Liver (tissue), 9 donors: ENCODE data around the gene HOXA5. TPM values are rescaled to one million over a fixed set of nuclear protein-coding genes. Genes with fewer than 3 reads are reported as not detected.

Experiments used
- DNase-seq: peaks from one replicate; pipeline ENCODE4 v3.0.0-alpha.2; 2017; ENCODE audit warnings: low spot score
- H3K27ac ChIP-seq, 2 donors: one replicate each; pipeline ENCODE4 v1.7.0; 2013; ENCODE audit warnings: inconsistent platforms in 2 of 2, low read length in 2 of 2, control low read depth in 1 of 2, low read depth in 1 of 2, mild to moderate bottlenecking in 1 of 2
- H3K27me3 ChIP-seq, 4 donors: one replicate each; pipeline versions ENCODE4 v1.6.1 to v1.7.0; 2013; ENCODE audit warnings: low read length in 3 of 4, inconsistent platforms in 1 of 4, mild to moderate bottlenecking in 1 of 4, moderate library complexity in 1 of 4; ENCODE audit not compliant: control insufficient read depth in 4 of 4, insufficient read depth in 4 of 4
- H3K36me3 ChIP-seq, 4 donors: one replicate each; pipeline versions ENCODE4 v1.6.1 to v1.7.0; 2013; ENCODE audit warnings: low read length in 3 of 4, mild to moderate bottlenecking in 3 of 4, low read depth in 1 of 4, moderate library complexity in 1 of 4; ENCODE audit not compliant: control insufficient read depth in 4 of 4, insufficient read depth in 3 of 4
- H3K4me1 ChIP-seq, 4 donors: one replicate each; pipeline versions ENCODE4 v1.6.1 to v1.7.0; 2013; ENCODE audit warnings: low read length in 3 of 4, mild to moderate bottlenecking in 3 of 4, moderate library complexity in 1 of 4; ENCODE audit not compliant: control insufficient read depth in 4 of 4, insufficient read depth in 4 of 4
- H3K4me3 ChIP-seq, 3 donors: one replicate each; pipeline versions ENCODE4 v1.6.1 to v1.7.0; 2013; ENCODE audit warnings: low read length in 3 of 3, control low read depth in 1 of 3, low read depth in 1 of 3, mild to moderate bottlenecking in 1 of 3
- H3K9ac ChIP-seq, 2 donors: one replicate each; pipeline ENCODE4 v1.7.0; 2013; ENCODE audit warnings: low read length in 2 of 2, mild to moderate bottlenecking in 2 of 2, moderate library complexity in 2 of 2, control low read depth in 1 of 2, low read depth in 1 of 2
- H3K9me3 ChIP-seq, 4 donors: one replicate each; pipeline versions ENCODE4 v1.6.1 to v1.7.0; 2013; ENCODE audit warnings: low read length in 3 of 4; ENCODE audit not compliant: control insufficient read depth in 4 of 4
- ATF3 ChIP-seq: IDR thresholded peaks from 2 replicates; pipeline ENCODE4 v1.6.1; 2016; ENCODE audit warnings: antibody characterized with exemption
- EGR1 ChIP-seq, 2 donors: IDR thresholded peaks; 2 replicates each; pipeline ENCODE4 v1.6.1; 2016 to 2018; ENCODE audit warnings: antibody characterized with exemption in 2 of 2, low read depth in 2 of 2
- FOXA1 ChIP-seq: IDR thresholded peaks from 2 replicates; pipeline ENCODE4 v1.6.1; 2016; ENCODE audit warnings: antibody characterized with exemption
- FOXA2 ChIP-seq: IDR thresholded peaks from 2 replicates; pipeline ENCODE4 v1.6.1; 2016; ENCODE audit warnings: antibody characterized with exemption
- GABPA ChIP-seq, 2 donors: IDR thresholded peaks in 1 of 2; conservative IDR thresholded peaks in 1 of 2; 2 replicates each; pipeline ENCODE4 v1.6.1; 2016; ENCODE audit warnings: antibody characterized with exemption in 2 of 2, mild to moderate bottlenecking in 1 of 2, moderate library complexity in 1 of 2
- HNF4A ChIP-seq, 2 donors: conservative IDR thresholded peaks; 2 replicates each; pipeline ENCODE4 v1.6.1; 2016; ENCODE audit warnings: antibody characterized with exemption in 2 of 2, mild to moderate bottlenecking in 2 of 2
- HNF4G ChIP-seq: IDR thresholded peaks from 2 replicates; pipeline ENCODE4 v1.6.1; 2016; ENCODE audit warnings: antibody characterized with exemption
- JUND ChIP-seq, 2 donors: IDR thresholded peaks; 2 replicates each; pipeline ENCODE4 v1.6.1; 2016; ENCODE audit warnings: antibody characterized with exemption in 2 of 2
- NR2F2 ChIP-seq: IDR thresholded peaks from 2 replicates; pipeline ENCODE4 v1.6.1; 2016; ENCODE audit warnings: antibody characterized with exemption
- RAD21 ChIP-seq, 2 donors: IDR thresholded peaks; 2 replicates each; pipeline ENCODE4 v1.6.1; 2016; ENCODE audit warnings: antibody characterized with exemption in 2 of 2, mild to moderate bottlenecking in 2 of 2
- RXRA ChIP-seq, 2 donors: IDR thresholded peaks; 2 replicates each; pipeline ENCODE4 v1.6.1; 2017 to 2018; ENCODE audit warnings: antibody characterized with exemption in 2 of 2, mild to moderate bottlenecking in 1 of 2
- SP1 ChIP-seq: IDR thresholded peaks from 2 replicates; pipeline ENCODE4 v1.6.1; 2018; ENCODE audit warnings: antibody characterized with exemption, mild to moderate bottlenecking
- TAF1 ChIP-seq: conservative IDR thresholded peaks from 2 replicates; pipeline ENCODE4 v1.6.1; 2016; ENCODE audit warnings: antibody characterized with exemption, mild to moderate bottlenecking
- YY1 ChIP-seq: IDR thresholded peaks from 2 replicates; pipeline ENCODE4 v1.6.1; 2016; ENCODE audit warnings: antibody characterized with exemption, mild to moderate bottlenecking
- WGBS: extraction: QIAGEN DNeasy Blood & Tissue Kit; methylation state at CpG from one replicate; pipeline ENCODE4 v1.1.7; 2013; 5-methylcytosine and 5-hydroxymethylcytosine counted together
- polyA plus RNA-seq, 2 donors: library from polyadenylated mRNA; stranded (reverse) in 1 of 2; unstranded in 1 of 2; fragments of 200-250 nt in 1 of 2; fragments of >200 nt in 1 of 2; fragmentation: Nextera tagmentation in 1 of 2; extraction: Ambion mirVana in 1 of 2; gene quantifications; one replicate each; pipeline versions ENCODE4 v1.2.1 to v1.2.3, GENCODE V29; 2013 to 2015
- total RNA-seq, 2 donors: library from RNA; depleted of rRNA; stranded (reverse); fragments of >200 nt; gene quantifications; one replicate each; pipeline ENCODE4 v1.2.3, GENCODE V29; 2014
- TF ChIP-seq, protein P1 (sequence below): IDR thresholded peaks from 2 replicates; pipeline ENCODE4 v1.6.1; 2016; ENCODE audit warnings: antibody characterized with exemption
- TF ChIP-seq, protein P2 (sequence below): fragments of 150-350 bp; IDR thresholded peaks from 2 replicates; pipeline ENCODE4 v1.5.1; 2017; ENCODE audit warnings: improper control_type of control experiment, low read depth, low read length; ENCODE audit not compliant: missing input control
- TF ChIP-seq, protein P3 (sequence below): IDR thresholded peaks from 2 replicates; pipeline ENCODE4 v1.6.1; 2016; ENCODE audit warnings: antibody characterized with exemption
- donor health status: healthy.
- donor health status: healthy.
- donor health status: healthy.
- donor health status: healthy.
- donor health status: healthy.

The HOXA5 gene
- total and polyA plus RNA-seq, 4 donors, result 0.40 to 2.1 (median 0.66) TPM

DNA sequence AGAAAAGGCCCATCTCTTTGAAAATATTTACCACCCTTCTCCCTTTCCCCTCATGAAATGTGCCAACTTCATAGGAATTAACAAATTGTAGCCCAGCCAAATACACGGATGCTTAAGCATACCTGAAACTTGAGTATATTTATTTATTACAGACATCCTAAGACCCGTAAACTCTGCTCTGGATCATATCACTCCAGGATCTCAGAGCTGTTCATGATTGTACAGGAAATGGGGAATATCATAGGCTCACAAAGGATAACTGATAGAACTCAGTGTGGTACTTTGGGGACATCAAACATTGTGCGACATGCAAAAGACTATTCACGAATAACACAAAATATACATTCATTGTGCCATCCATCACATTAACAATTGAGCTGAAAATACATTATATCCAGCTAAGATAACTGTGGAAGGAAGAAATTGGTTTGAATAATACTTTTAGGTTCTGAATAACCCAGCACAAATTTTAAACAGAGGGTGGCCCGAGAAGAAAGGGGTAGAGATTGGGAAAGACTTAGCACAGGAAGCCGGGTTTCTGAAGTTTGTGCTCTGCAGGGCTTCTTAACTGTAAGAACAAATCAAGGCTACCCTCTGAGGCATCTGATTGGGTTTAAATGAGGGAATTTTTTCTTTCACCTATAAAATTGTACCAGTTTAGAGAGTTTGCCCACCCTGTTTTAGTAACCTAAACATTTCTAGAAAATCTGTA lies 50.1 kb downstream of the HOXA5 start:
- H3K9ac ChIP-seq, result no peak overlapping the region
- no peak overlapping the region for H3K4me3 ChIP-seq
- H3K27ac ChIP-seq, result no peak overlapping the region
- H3K4me1 ChIP-seq, result peaks cover 0 to 1% (median 0%) of the 10 kb centered on the region in 4 donors
- H3K27me3 ChIP-seq, result peaks cover 2 to 38% (median 17%) of the 10 kb centered on the region in 4 donors
- TF ChIP-seq FOXA2 (no peak), HNF4A (conservative IDR thresholded peaks at IDR 0.05) (no peak), YY1 (no peak), RAD21 (IDR thresholded peaks at IDR 0.05) (no peak), ATF3 (no peak), EGR1 (IDR thresholded peaks at IDR 0.05; ENCODE audit: low read depth in 2 of 2) (no peak)
- H3K9me3 ChIP-seq, result no peaks in the 10 kb centered on the region
- no peaks in the 10 kb centered on the region for H3K36me3 ChIP-seq
- DNase-seq, result no peak
- 35% methylated on average over 6 of the region's 6 CpGs for WGBS

DNA sequence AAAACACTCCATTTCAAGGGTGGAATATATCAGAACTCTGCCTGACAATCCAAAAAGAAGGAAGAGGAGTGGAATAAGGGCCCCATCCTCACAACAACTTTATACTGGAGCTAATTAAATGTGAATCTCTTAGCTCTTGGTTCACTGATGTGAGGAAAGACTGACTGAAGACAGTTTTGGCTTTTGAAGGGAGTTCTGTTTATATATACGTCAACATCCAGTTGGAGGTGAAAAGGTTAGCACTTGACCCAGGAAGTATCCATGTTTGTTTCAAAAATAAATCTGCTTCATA lies 50.7 kb downstream of the HOXA5 start:
- no peak for DNase-seq

More for the DNA sequence above, 50.7 kb downstream of the HOXA5 start:
- Histone ChIP-seq H3K4me1 (peaks cover 0 to 3% (median 2%) of the 10 kb centered on the region in 4 donors), H3K27ac (no peak overlapping the region), H3K9me3 (peaks cover 0 to 4% (median 0%) of the 10 kb centered on the region in 4 donors), H3K4me3 (no peak overlapping the region), H3K27me3 (peaks cover 2 to 34% (median 15%) of the 10 kb centered on the region in 4 donors), H3K36me3 (no peaks in the 10 kb centered on the region), H3K9ac (no peak overlapping the region)
- 47% methylated on average over 1 of the region's 1 CpG for WGBS
- TF ChIP-seq RAD21 (IDR thresholded peaks at IDR 0.05) (no peak), HNF4A (conservative IDR thresholded peaks at IDR 0.05) (no peak), RXRA (IDR thresholded peaks at IDR 0.05) (no peak), TAF1 (no peak), JUND (IDR thresholded peaks at IDR 0.05) (no peak), EGR1 (IDR thresholded peaks at IDR 0.05; ENCODE audit: low read depth in 2 of 2) (no peak), GABPA (IDR thresholded peaks at IDR 0.05 in 1 of 2, conservative IDR thresholded peaks at IDR 0.05 in 1 of 2) (no peak), NR2F2 (no peak), YY1 (no peak), SP1 (no peak), HNF4G (no peak), FOXA1 (no peak)
- TF ChIP-seq, protein P1, sequence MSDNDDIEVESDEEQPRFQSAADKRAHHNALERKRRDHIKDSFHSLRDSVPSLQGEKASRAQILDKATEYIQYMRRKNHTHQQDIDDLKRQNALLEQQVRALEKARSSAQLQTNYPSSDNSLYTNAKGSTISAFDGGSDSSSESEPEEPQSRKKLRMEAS, result no peak
- TF ChIP-seq, protein P2, sequence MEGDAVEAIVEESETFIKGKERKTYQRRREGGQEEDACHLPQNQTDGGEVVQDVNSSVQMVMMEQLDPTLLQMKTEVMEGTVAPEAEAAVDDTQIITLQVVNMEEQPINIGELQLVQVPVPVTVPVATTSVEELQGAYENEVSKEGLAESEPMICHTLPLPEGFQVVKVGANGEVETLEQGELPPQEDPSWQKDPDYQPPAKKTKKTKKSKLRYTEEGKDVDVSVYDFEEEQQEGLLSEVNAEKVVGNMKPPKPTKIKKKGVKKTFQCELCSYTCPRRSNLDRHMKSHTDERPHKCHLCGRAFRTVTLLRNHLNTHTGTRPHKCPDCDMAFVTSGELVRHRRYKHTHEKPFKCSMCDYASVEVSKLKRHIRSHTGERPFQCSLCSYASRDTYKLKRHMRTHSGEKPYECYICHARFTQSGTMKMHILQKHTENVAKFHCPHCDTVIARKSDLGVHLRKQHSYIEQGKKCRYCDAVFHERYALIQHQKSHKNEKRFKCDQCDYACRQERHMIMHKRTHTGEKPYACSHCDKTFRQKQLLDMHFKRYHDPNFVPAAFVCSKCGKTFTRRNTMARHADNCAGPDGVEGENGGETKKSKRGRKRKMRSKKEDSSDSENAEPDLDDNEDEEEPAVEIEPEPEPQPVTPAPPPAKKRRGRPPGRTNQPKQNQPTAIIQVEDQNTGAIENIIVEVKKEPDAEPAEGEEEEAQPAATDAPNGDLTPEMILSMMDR, result no peak
- TF ChIP-seq, protein P3, sequence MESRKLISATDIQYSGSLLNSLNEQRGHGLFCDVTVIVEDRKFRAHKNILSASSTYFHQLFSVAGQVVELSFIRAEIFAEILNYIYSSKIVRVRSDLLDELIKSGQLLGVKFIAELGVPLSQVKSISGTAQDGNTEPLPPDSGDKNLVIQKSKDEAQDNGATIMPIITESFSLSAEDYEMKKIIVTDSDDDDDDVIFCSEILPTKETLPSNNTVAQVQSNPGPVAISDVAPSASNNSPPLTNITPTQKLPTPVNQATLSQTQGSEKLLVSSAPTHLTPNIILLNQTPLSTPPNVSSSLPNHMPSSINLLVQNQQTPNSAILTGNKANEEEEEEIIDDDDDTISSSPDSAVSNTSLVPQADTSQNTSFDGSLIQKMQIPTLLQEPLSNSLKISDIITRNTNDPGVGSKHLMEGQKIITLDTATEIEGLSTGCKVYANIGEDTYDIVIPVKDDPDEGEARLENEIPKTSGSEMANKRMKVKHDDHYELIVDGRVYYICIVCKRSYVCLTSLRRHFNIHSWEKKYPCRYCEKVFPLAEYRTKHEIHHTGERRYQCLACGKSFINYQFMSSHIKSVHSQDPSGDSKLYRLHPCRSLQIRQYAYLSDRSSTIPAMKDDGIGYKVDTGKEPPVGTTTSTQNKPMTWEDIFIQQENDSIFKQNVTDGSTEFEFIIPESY, result no peak
